Measurements from ENCODE around the gene NRXN3.

DNA sequence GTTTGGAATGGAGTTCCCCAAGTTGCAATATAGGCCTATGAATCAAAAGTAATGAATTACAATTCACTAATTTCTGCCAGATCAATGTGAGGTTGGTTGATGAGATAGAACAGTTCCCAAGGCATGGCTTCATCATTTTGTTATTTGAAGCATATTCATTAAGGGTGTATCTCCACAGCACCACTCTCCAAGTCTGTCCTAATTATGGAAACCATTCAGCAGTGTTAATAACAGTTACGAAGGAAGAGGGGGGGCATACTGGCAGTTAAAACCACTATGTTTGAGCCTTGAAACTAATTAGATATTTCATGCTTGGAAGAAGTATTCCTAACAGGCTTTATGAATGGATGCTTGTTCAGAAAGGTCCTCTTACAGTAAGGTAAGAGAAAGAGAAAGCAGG lies 1520.8 kb downstream of the NRXN3 start:
- TF ChIP-seq CTCF (IDR thresholded peaks at IDR 0.05; ENCODE audit: insufficient read depth, low read length, poor library complexity, severe bottlenecking) (no peak), EZH2phosphoT487 (conservative IDR thresholded peaks at IDR 0.05; ENCODE audit: low read length) (no peak)
